ENCODE results near the gene PELO.
"Not testable (repeated sequence)": the region's sequence is repeated elsewhere in the genome, so short reads cannot be mapped to it uniquely, and the experiment has no call there.

PELO gene

GRCh38 chr5:52802272-52802973 is 14.7 kb downstream of the PELO start:
- DNase-seq: no peak

GRCh38 chr5:52802974-52803336 is 15.2 kb downstream of the PELO start:
- no peak for DNase-seq

GRCh38 chr5:52804387-52804791 is 16.7 kb downstream of the PELO start:
- no peak for DNase-seq

GRCh38 chr5:52804981-52805380 is 17.3 kb downstream of the PELO start:
- no peak for DNase-seq

GRCh38 chr5:52805615-52806014 is 17.9 kb downstream of the PELO start:
- no peak for DNase-seq

GRCh38 chr5:52807037-52807436 is 19.3 kb downstream of the PELO start:
- no peak for DNase-seq

- DNase-seq: no peak
Observed at GRCh38 chr5:52807723-52808122, 20.0 kb downstream of the PELO start.

- DNase-seq: no peak
Observed at GRCh38 chr5:52808316-52808901, 20.7 kb downstream of the PELO start.

- no peak for DNase-seq
Observed at GRCh38 chr5:52809884-52810283, 22.2 kb downstream of the PELO start.

GRCh38 chr5:52810426-52810825 is 22.7 kb downstream of the PELO start:
- no peak for DNase-seq

- no peak for DNase-seq
Observed at GRCh38 chr5:52811067-52811749, 23.5 kb downstream of the PELO start.

- no peak for DNase-seq
Observed at GRCh38 chr5:52814352-52815148, 26.8 kb downstream of the PELO start.

- DNase-seq: no peak
Observed at GRCh38 chr5:52817818-52818217, 30.1 kb downstream of the PELO start.

GRCh38 chr5:52818360-52818759 is 30.6 kb downstream of the PELO start:
- DNase-seq: no peak

GRCh38 chr5:52818807-52819206 is 31.1 kb downstream of the PELO start:
- not testable (repeated sequence) for DNase-seq

GRCh38 chr5:52821901-52822300 is 34.2 kb downstream of the PELO start:
- DNase-seq: no peak

GRCh38 chr5:52822437-52822836 is 34.7 kb downstream of the PELO start:
- DNase-seq: no peak

- DNase-seq: no peak
Observed at GRCh38 chr5:52824827-52825226, 37.1 kb downstream of the PELO start.

- DNase-seq: no peak
Observed at GRCh38 chr5:52825826-52826225, 38.1 kb downstream of the PELO start.

GRCh38 chr5:52827815-52828214 is 40.1 kb downstream of the PELO start:
- no peak for DNase-seq

GRCh38 chr5:52829664-52830063 is 41.9 kb downstream of the PELO start:
- no peak for DNase-seq

GRCh38 chr5:52830650-52831049 is 42.9 kb downstream of the PELO start:
- DNase-seq: no peak

GRCh38 chr5:52831786-52832511 is 44.2 kb downstream of the PELO start:
- DNase-seq: no peak
